ENCODE results near the gene ARSH.
"Not testable (repeated sequence)": the region's sequence is repeated elsewhere in the genome, so short reads cannot be mapped to it uniquely, and the experiment has no call there.

ARSH gene

GRCh38 chrX:3006495-3006894 is at the start of gene ARSH:
Gene ARSH (plus strand): TSS chrX:3006546. CDS start chrX:3006613, 67 bp downstream.
- no peak for DNase-seq

- DNase-seq, result no peak
These were observed 48.1 kb upstream of the ARSH start for GRCh38 chrX:2958199-2958598.

GRCh38 chrX:2960861-2961515 is 45.4 kb upstream of the ARSH start:
- DNase-seq, result no peak

GRCh38 chrX:2962381-2962780 is 44.0 kb upstream of the ARSH start:
- no peak for DNase-seq

- not testable (repeated sequence) for DNase-seq
These were observed 42.9 kb upstream of the ARSH start for GRCh38 chrX:2963449-2963848.

GRCh38 chrX:2963992-2964794 is 42.2 kb upstream of the ARSH start:
- not testable (repeated sequence) for DNase-seq

GRCh38 chrX:2965965-2966364 is 40.4 kb upstream of the ARSH start:
- DNase-seq, result no peak

GRCh38 chrX:2967012-2967411 is 39.3 kb upstream of the ARSH start:
- DNase-seq, result no peak

GRCh38 chrX:2967584-2967983 is 38.8 kb upstream of the ARSH start:
- DNase-seq, result no peak

- no peak for DNase-seq
These were observed 38.1 kb upstream of the ARSH start for GRCh38 chrX:2967998-2968909.

- DNase-seq, result no peak
These were observed 37.3 kb upstream of the ARSH start for GRCh38 chrX:2969021-2969420.

- no peak for DNase-seq
These were observed 34.0 kb upstream of the ARSH start for GRCh38 chrX:2972391-2972790.

- DNase-seq, result no peak
These were observed 31.4 kb upstream of the ARSH start for GRCh38 chrX:2974961-2975360.

- not testable (repeated sequence) for DNase-seq
These were observed 27.7 kb upstream of the ARSH start for GRCh38 chrX:2978639-2979038.

GRCh38 chrX:2984342-2984741 is 22.0 kb upstream of the ARSH start:
- DNase-seq, result no peak

GRCh38 chrX:2989565-2989964 is 16.8 kb upstream of the ARSH start:
- DNase-seq, result no peak

GRCh38 chrX:3010532-3010931 is 4.2 kb downstream of the ARSH start:
- DNase-seq, result no peak

- no peak for DNase-seq
These were observed 11.1 kb downstream of the ARSH start for GRCh38 chrX:3017492-3017891.

GRCh38 chrX:3024176-3024575 is 17.8 kb downstream of the ARSH start:
- DNase-seq, result no peak

- no peak for DNase-seq
These were observed 19.9 kb downstream of the ARSH start for GRCh38 chrX:3026074-3026815.

- no peak for DNase-seq
These were observed 22.8 kb downstream of the ARSH start for GRCh38 chrX:3029129-3029528.

GRCh38 chrX:3037218-3037617 is 30.9 kb downstream of the ARSH start:
- no peak for DNase-seq

- DNase-seq, result no peak
These were observed 37.9 kb downstream of the ARSH start for GRCh38 chrX:3044196-3044595.

All from SW 1271 (cell line).